Endothelial cell (in vitro differentiated cells): ENCODE data around the gene CERT1. TPM values are rescaled to one million over a fixed set of nuclear protein-coding genes. Genes with fewer than 3 reads are reported as not detected.
"Not testable (repeated sequence)": the region's sequence is repeated elsewhere in the genome, so short reads cannot be mapped to it uniquely, and the experiment has no call there.

Experiments
- DNase-seq: peaks from one replicate; pipeline ENCODE4 v3.0.0; 2021; ENCODE audit warnings: low spot score
- H3K27ac Mint-ChIP-seq: one replicate; pipeline ENCODE4 v1.8.0; 2021; ENCODE audit warnings: mixed read lengths, inconsistent platforms; ENCODE audit not compliant: unreplicated experiment
- H3K27me3 Mint-ChIP-seq: one replicate; pipeline ENCODE4 v1.8.0; 2021; ENCODE audit warnings: mild to moderate bottlenecking, moderate library complexity, mixed read lengths, inconsistent platforms; ENCODE audit not compliant: unreplicated experiment
- H3K36me3 Mint-ChIP-seq: one replicate; pipeline ENCODE4 v1.8.0; 2021; ENCODE audit warnings: mild to moderate bottlenecking, low read depth, mixed read lengths, inconsistent platforms; ENCODE audit not compliant: unreplicated experiment
- H3K4me1 Mint-ChIP-seq: one replicate; pipeline ENCODE4 v1.8.0; 2021; ENCODE audit warnings: mild to moderate bottlenecking, mixed read lengths, inconsistent platforms; ENCODE audit not compliant: unreplicated experiment
- H3K4me3 Mint-ChIP-seq: one replicate; pipeline ENCODE4 v1.8.0; 2021; ENCODE audit warnings: mild to moderate bottlenecking, mixed read lengths, inconsistent platforms; ENCODE audit not compliant: unreplicated experiment
- H3K9me3 Mint-ChIP-seq: one replicate; pipeline ENCODE4 v1.8.0; 2021; ENCODE audit warnings: mixed read lengths, inconsistent platforms; ENCODE audit not compliant: unreplicated experiment
- total RNA-seq: library from RNA; stranded (reverse); fragmentation: NEBNext Ultra II Directional; extraction: Animal tissue kit (Norgen Biotek cat#: 25700); gene quantifications from one replicate; pipeline ENCODE4 v1.2.1, GENCODE V29; 2021; ENCODE audit not compliant: unreplicated experiment
- TF ChIP-seq, protein P1 (sequence below): fragments of 200-600 bp; sonication (generic); IDR thresholded peaks from one replicate; pipeline ENCODE4 v1.5.0; 2021; ENCODE audit warnings: antibody characterized with exemption; ENCODE audit not compliant: unreplicated experiment

The CERT1 gene
- total RNA-seq, 1 donor from 2014 or later = 46.8 TPM

DNA sequence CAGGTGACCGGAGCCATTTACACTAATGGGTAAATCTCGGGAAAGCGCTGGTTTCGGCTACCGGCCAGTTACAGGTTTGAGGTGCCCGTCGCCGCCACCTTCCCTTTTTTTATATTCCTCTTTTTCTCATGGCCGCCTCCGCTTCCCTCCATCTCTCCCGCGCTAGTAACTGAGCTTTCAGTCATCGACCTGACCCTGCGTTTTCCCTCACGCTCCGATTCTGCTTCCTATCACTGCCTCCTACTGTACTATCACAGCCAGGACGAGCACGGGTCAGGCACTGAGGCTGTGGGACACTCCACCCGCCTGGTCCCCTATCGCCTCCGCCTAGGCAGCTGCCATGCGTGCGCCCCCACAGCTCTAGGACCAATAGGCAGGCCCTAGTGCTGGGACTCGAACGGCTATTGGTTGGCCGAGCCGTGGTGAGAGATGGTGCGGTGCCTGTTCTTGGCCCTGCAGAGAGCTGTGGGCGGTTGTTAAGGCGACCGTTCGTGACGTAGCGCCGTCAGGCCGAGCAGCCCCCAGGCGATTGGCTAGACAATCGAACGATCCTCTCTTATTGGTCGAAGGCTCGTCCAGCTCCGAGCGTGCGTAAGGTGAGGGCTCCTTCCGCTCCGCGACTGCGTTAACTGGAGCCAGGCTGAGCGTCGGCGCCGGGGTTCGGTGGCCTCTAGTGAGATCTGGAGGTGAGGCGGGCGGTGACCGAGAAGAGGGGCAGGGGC, 174.7 kb downstream of the CERT1 start, which contains the start of gene HMGCR:
TSS of gene HMGCR (plus strand) at position 606 of the 722 bp plus-strand sequence. CDS start 5,386 bp downstream, outside the sequence.
- H3K4me3 Mint-ChIP-seq = no peak within 1 kb of the TSS
- no peaks in the 10 kb centered on the region for H3K9me3 Mint-ChIP-seq
- peak; percentile 95 for DNase-seq
- H3K4me1 Mint-ChIP-seq = peaks cover 32% of the 10 kb centered on the region
- TF ChIP-seq, protein P1, sequence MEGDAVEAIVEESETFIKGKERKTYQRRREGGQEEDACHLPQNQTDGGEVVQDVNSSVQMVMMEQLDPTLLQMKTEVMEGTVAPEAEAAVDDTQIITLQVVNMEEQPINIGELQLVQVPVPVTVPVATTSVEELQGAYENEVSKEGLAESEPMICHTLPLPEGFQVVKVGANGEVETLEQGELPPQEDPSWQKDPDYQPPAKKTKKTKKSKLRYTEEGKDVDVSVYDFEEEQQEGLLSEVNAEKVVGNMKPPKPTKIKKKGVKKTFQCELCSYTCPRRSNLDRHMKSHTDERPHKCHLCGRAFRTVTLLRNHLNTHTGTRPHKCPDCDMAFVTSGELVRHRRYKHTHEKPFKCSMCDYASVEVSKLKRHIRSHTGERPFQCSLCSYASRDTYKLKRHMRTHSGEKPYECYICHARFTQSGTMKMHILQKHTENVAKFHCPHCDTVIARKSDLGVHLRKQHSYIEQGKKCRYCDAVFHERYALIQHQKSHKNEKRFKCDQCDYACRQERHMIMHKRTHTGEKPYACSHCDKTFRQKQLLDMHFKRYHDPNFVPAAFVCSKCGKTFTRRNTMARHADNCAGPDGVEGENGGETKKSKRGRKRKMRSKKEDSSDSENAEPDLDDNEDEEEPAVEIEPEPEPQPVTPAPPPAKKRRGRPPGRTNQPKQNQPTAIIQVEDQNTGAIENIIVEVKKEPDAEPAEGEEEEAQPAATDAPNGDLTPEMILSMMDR = no peak
- no peaks in the 10 kb centered on the region for H3K36me3 Mint-ChIP-seq
- H3K27me3 Mint-ChIP-seq = no peaks in the 10 kb centered on the region
- no peak within 1 kb of the TSS for H3K27ac Mint-ChIP-seq

GRCh38 chr5:75335952-75336614, 175.3 kb downstream of the CERT1 start:
- H3K4me1 Mint-ChIP-seq = peaks cover 31% of the 10 kb centered on the region
- H3K27me3 Mint-ChIP-seq = no peaks in the 10 kb centered on the region
- no peaks in the 10 kb centered on the region for H3K36me3 Mint-ChIP-seq
- TF ChIP-seq, protein P1 = no peak
- no peak overlapping the region for H3K4me3 Mint-ChIP-seq
- no peak overlapping the region for H3K27ac Mint-ChIP-seq
- peak; percentile 25 for DNase-seq
- no peaks in the 10 kb centered on the region for H3K9me3 Mint-ChIP-seq

GRCh38 chr5:75335486-75335885, 175.9 kb downstream of the CERT1 start:
- TF ChIP-seq, protein P1 = no peak
- H3K4me1 Mint-ChIP-seq = peaks cover 26% of the 10 kb centered on the region
- no peaks in the 10 kb centered on the region for H3K9me3 Mint-ChIP-seq
- H3K4me3 Mint-ChIP-seq = no peak overlapping the region
- H3K27me3 Mint-ChIP-seq = no peaks in the 10 kb centered on the region
- H3K36me3 Mint-ChIP-seq = no peaks in the 10 kb centered on the region
- DNase-seq = no peak
- H3K27ac Mint-ChIP-seq = no peak overlapping the region

GRCh38 chr5:75334413-75334812, 177.0 kb downstream of the CERT1 start:
- not testable (repeated sequence) for H3K4me3 Mint-ChIP-seq, H3K9me3 Mint-ChIP-seq, DNase-seq, H3K27ac Mint-ChIP-seq, H3K27me3 Mint-ChIP-seq, H3K36me3 Mint-ChIP-seq
- peaks cover 18% of the 10 kb centered on the region for H3K4me1 Mint-ChIP-seq

DNA sequence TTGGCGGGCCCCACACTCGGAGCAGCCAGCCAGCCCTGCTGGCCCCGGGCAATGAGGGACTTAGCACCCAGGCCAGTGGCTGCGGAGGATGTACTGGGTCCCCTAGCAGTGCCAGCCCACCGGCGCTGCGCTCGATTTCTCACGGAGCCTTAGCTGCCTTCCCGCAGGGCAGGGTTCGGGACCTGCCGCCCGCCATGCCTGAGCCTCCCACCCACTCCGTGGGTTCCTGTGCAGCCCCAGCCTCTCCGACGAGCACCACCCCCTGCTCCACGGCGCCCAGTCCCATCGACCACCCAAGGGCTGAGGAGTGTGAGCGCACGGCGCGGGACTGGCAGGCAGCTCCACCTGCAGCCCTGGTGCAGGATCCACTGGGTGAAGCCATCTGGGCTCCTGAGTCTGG, 177.7 kb downstream of the CERT1 start:
- H3K27me3 Mint-ChIP-seq, DNase-seq, H3K9me3 Mint-ChIP-seq, H3K4me3 Mint-ChIP-seq, H3K36me3 Mint-ChIP-seq, H3K27ac Mint-ChIP-seq: not testable (repeated sequence)
- H3K4me1 Mint-ChIP-seq = peaks cover 15% of the 10 kb centered on the region
